ENCODE measurements around the gene KLK13.

KLK13 gene, protein sequence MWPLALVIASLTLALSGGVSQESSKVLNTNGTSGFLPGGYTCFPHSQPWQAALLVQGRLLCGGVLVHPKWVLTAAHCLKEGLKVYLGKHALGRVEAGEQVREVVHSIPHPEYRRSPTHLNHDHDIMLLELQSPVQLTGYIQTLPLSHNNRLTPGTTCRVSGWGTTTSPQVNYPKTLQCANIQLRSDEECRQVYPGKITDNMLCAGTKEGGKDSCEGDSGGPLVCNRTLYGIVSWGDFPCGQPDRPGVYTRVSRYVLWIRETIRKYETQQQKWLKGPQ

DNA sequence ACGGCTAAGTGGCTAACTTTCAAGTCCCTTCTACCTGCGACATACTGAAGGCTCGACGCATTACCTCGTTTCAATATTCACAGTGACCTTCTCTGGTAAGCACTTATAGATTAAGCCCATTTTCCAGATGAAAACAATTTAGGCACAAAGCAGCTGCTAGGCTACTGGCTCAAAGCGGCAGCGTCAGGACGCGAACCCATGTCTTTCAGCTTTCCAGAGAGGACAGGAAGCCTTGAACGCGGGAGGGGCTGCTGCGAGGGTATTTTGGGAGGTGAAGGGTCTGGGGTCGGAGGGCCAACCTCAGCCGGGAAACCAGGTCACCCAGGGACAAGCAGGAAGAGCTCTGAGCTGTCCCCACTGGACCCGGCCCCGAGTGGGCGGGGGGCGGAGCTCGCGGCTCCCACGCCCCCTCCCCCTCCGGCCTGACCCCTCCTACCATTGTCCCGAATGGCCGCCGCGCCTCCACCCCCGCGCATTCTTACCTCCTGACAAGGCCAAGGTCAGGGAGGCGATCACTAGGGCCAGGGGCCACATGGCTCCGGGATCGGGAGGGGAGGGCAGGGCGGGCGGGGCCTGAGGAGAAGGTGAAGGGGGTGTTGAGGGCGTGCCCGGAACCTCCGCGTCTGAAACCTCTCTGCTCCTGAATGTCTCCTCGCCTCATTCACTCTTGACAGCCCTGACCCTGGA lies at the start of gene KLK13:
TSS of gene KLK13 (minus strand) at position 559 of the 687 bp plus-strand sequence. CDS start at position 534, 25 bp downstream.
- H3K27me3 ChIP-seq = peaks cover 81% of the 10 kb centered on the region
- no peaks in the 10 kb centered on the region for H3K4me1 ChIP-seq (ENCODE audit: control insufficient read depth in 1 of 2, insufficient read depth in 1 of 2, low read depth in 1 of 2, low read length in 1 of 2)
- H3K9me3 ChIP-seq = no peaks in the 10 kb centered on the region
- TF ChIP-seq CTCF (IDR thresholded peaks at IDR 0.05) = no peak
- no peaks in the 10 kb centered on the region for H3K36me3 ChIP-seq
- H3K27ac ChIP-seq = no peak within 1 kb of the TSS
- H3K4me3 ChIP-seq (ENCODE audit: low read depth in 1 of 2, low read length in 1 of 2) = no peak within 1 kb of the TSS

GRCh38 chr19:51114087-51114729 lies 49.3 kb upstream of the KLK13 start:
- Histone ChIP-seq H3K27me3 (no peaks in the 10 kb centered on the region), H3K4me3 (ENCODE audit: low read depth in 1 of 2, low read length in 1 of 2) (peak overlapping the region; percentile 12 to 17), H3K27ac (peak overlapping the region; percentile 89), H3K4me1 (ENCODE audit: control insufficient read depth in 1 of 2, insufficient read depth in 1 of 2, low read depth in 1 of 2, low read length in 1 of 2) (peaks cover 62 to 73% of the 10 kb centered on the region in 2 experiments), H3K36me3 (no peaks in the 10 kb centered on the region), H3K9me3 (no peaks in the 10 kb centered on the region)
- no peak for TF ChIP-seq CTCF (IDR thresholded peaks at IDR 0.05)

GRCh38 chr19:51111606-51112005 lies 46.7 kb upstream of the KLK13 start:
- Histone ChIP-seq H3K4me3 (ENCODE audit: low read depth in 1 of 2, low read length in 1 of 2) (no peak overlapping the region), H3K27me3 (no peaks in the 10 kb centered on the region), H3K9me3 (no peaks in the 10 kb centered on the region), H3K36me3 (no peaks in the 10 kb centered on the region), H3K27ac (no peak overlapping the region), H3K4me1 (ENCODE audit: control insufficient read depth in 1 of 2, insufficient read depth in 1 of 2, low read depth in 1 of 2, low read length in 1 of 2) (peaks cover 78 to 90% of the 10 kb centered on the region in 2 experiments)
- no peak for TF ChIP-seq CTCF (IDR thresholded peaks at IDR 0.05)

GRCh38 chr19:51110666-51110971 lies 45.7 kb upstream of the KLK13 start:
- no peaks in the 10 kb centered on the region for H3K36me3 ChIP-seq
- no peak overlapping the region for H3K27ac ChIP-seq
- H3K27me3 ChIP-seq = no peaks in the 10 kb centered on the region
- TF ChIP-seq CTCF (IDR thresholded peaks at IDR 0.05) = no peak
- H3K4me3 ChIP-seq (ENCODE audit: low read depth in 1 of 2, low read length in 1 of 2) = no peak overlapping the region
- no peaks in the 10 kb centered on the region for H3K9me3 ChIP-seq
- H3K4me1 ChIP-seq (ENCODE audit: control insufficient read depth in 1 of 2, insufficient read depth in 1 of 2, low read depth in 1 of 2, low read length in 1 of 2) = peaks cover 78 to 84% of the 10 kb centered on the region in 2 experiments

GRCh38 chr19:51108805-51109146 lies 43.9 kb upstream of the KLK13 start:
- Histone ChIP-seq H3K4me1 (ENCODE audit: control insufficient read depth in 1 of 2, insufficient read depth in 1 of 2, low read depth in 1 of 2, low read length in 1 of 2) (peaks cover 59 to 66% of the 10 kb centered on the region in 2 experiments), H3K36me3 (peaks cover 3% of the 10 kb centered on the region), H3K27me3 (no peaks in the 10 kb centered on the region), H3K4me3 (ENCODE audit: low read depth in 1 of 2, low read length in 1 of 2) (peak overlapping the region; percentile 78 to 87), H3K27ac (peak overlapping the region; percentile 84), H3K9me3 (no peaks in the 10 kb centered on the region)
- TF ChIP-seq CTCF (IDR thresholded peaks at IDR 0.05) = no peak
